ENCODE results near the gene LMLN. TPM values are rescaled to one million over a fixed set of nuclear protein-coding genes. Genes with fewer than 3 reads are reported as not detected.

LMLN gene
- total and polyA plus RNA-seq, 2 experiments from 2014 or later: 3.1 to 6.2 TPM

GRCh38 chr3:198071602-198072287, 111.7 kb downstream of the LMLN start:
- Histone ChIP-seq H3K9me3 (ENCODE audit: low read depth) (no peaks in the 10 kb centered on the region), H2AFZ (no peak overlapping the region), H3K4me3 (no peak overlapping the region), H3F3A (ENCODE audit: insufficient read depth) (0 out of 2 replicates have a peak, but pooled peaks cover 8% of the 10 kb centered on the region), H3K79me2 (ENCODE audit: insufficient read depth) (no peaks in the 10 kb centered on the region), H3K4me2 (ENCODE audit: unreplicated experiment) (no peak overlapping the region), H3K27ac (peak overlapping the region; percentile 25; the same call in 1 of the 2 replicates), H3K27me3 (replicated peaks; ENCODE audit: insufficient read depth) (peaks cover 71% of the 10 kb centered on the region), H3K36me3 (ENCODE audit: low read depth) (no peaks in the 10 kb centered on the region), H4K20me1 (ENCODE audit: insufficient read depth) (no peaks in the 10 kb centered on the region), H3K4me1 (ENCODE audit: insufficient read depth) (peaks cover 8% of the 10 kb centered on the region), H3K9me2 (ENCODE audit: insufficient read depth) (no peaks in the 10 kb centered on the region), H3K9ac (no peak overlapping the region)
- in situ Hi-C loops (cut with MboI): no loop called here
- no peak for TF ChIP-seq EZH2 (IDR thresholded peaks at IDR 0.05; ENCODE audit: insufficient read depth, poor library complexity, severe bottlenecking)
- no peak for TF ChIP-seq EZH2phosphoT487 (IDR thresholded peaks at IDR 0.05; ENCODE audit: insufficient read depth, low read depth)
- peak; percentile 99 for DNase-seq
- 18% methylated on average over 4 of the region's 4 CpGs for WGBS, 2 experiments (ENCODE audit: low coverage in 1 of 2, low lambda C conversion rate in 2 of 2, missing lambda C conversion rate in 2 of 2)

GRCh38 chr3:198076722-198077308, 116.8 kb downstream of the LMLN start:
- H3K9me2 ChIP-seq (ENCODE audit: insufficient read depth): no peaks in the 10 kb centered on the region
- H3K27me3 ChIP-seq (replicated peaks; ENCODE audit: insufficient read depth): peaks cover 85% of the 10 kb centered on the region

GRCh38 chr3:198079771-198080520, 119.9 kb downstream of the LMLN start:
- DNase-seq: peak; percentile 18
- peak; percentile 79 for TF ChIP-seq EZH2 (IDR thresholded peaks at IDR 0.05; ENCODE audit: insufficient read depth, poor library complexity, severe bottlenecking)
- TF ChIP-seq EZH2phosphoT487 (IDR thresholded peaks at IDR 0.05; ENCODE audit: insufficient read depth, low read depth): no peak
- H3K4me1 ChIP-seq (ENCODE audit: insufficient read depth): no peaks in the 10 kb centered on the region
- peak overlapping the region; percentile 74 for H2AFZ ChIP-seq
- H3K9me2 ChIP-seq (ENCODE audit: insufficient read depth): no peaks in the 10 kb centered on the region
- no peaks in the 10 kb centered on the region for H3K9me3 ChIP-seq (ENCODE audit: low read depth)
- peaks cover 82% of the 10 kb centered on the region for H3K27me3 ChIP-seq (replicated peaks; ENCODE audit: insufficient read depth)
- H3K36me3 ChIP-seq (ENCODE audit: low read depth): no peaks in the 10 kb centered on the region
- peak overlapping the region; percentile 69 for H3K4me2 ChIP-seq (ENCODE audit: unreplicated experiment)
- H3F3A ChIP-seq (ENCODE audit: insufficient read depth): no peaks in the 10 kb centered on the region
- H3K27ac ChIP-seq: no peak overlapping the region
- peak overlapping the region; percentile 58 for H3K4me3 ChIP-seq
- H3K9ac ChIP-seq: no peak overlapping the region
- H3K79me2 ChIP-seq (ENCODE audit: insufficient read depth): no peaks in the 10 kb centered on the region
- no peaks in the 10 kb centered on the region for H4K20me1 ChIP-seq (ENCODE audit: insufficient read depth)
- WGBS, 2 experiments (ENCODE audit: low coverage in 1 of 2, low lambda C conversion rate in 2 of 2, missing lambda C conversion rate in 2 of 2): 8 to 9% methylated on average over 31 to 42 of the region's 47 CpGs
- in situ Hi-C loops (cut with MboI): no loop called here

More at GRCh38 chr3:198076722-198077308, 116.8 kb downstream of the LMLN start:
- Histone ChIP-seq H4K20me1 (ENCODE audit: insufficient read depth) (no peaks in the 10 kb centered on the region), H2AFZ (no peak overlapping the region), H3F3A (ENCODE audit: insufficient read depth) (no peaks in the 10 kb centered on the region), H3K36me3 (ENCODE audit: low read depth) (no peaks in the 10 kb centered on the region), H3K79me2 (ENCODE audit: insufficient read depth) (no peaks in the 10 kb centered on the region), H3K4me1 (ENCODE audit: insufficient read depth) (peaks cover 3% of the 10 kb centered on the region; the same call in 1 of the 2 replicates), H3K27ac (no peak overlapping the region), H3K4me3 (no peak overlapping the region), H3K4me2 (ENCODE audit: unreplicated experiment) (no peak overlapping the region), H3K9me3 (ENCODE audit: low read depth) (no peaks in the 10 kb centered on the region), H3K9ac (no peak overlapping the region)
- in situ Hi-C loops (cut with MboI): no loop called here
- 46% methylated on average over 8 of the region's 8 CpGs for WGBS, 2 experiments (ENCODE audit: low coverage in 1 of 2, low lambda C conversion rate in 2 of 2, missing lambda C conversion rate in 2 of 2)
- no peak for TF ChIP-seq EZH2 (IDR thresholded peaks at IDR 0.05; ENCODE audit: insufficient read depth, poor library complexity, severe bottlenecking)
- TF ChIP-seq EZH2phosphoT487 (IDR thresholded peaks at IDR 0.05; ENCODE audit: insufficient read depth, low read depth): no peak
- no peak for DNase-seq

GRCh38 chr3:198080521-198081384, 120.7 kb downstream of the LMLN start:
- Histone ChIP-seq H3K9me3 (ENCODE audit: low read depth) (no peaks in the 10 kb centered on the region), H3K36me3 (ENCODE audit: low read depth) (no peaks in the 10 kb centered on the region), H4K20me1 (ENCODE audit: insufficient read depth) (no peaks in the 10 kb centered on the region), H3K4me3 (peak overlapping the region; percentile 58), H3K4me1 (ENCODE audit: insufficient read depth) (no peaks in the 10 kb centered on the region), H3K27ac (no peak overlapping the region), H3F3A (ENCODE audit: insufficient read depth) (no peaks in the 10 kb centered on the region), H3K4me2 (ENCODE audit: unreplicated experiment) (peak overlapping the region; percentile 69), H2AFZ (peak overlapping the region; percentile 74), H3K9me2 (ENCODE audit: insufficient read depth) (no peaks in the 10 kb centered on the region), H3K27me3 (replicated peaks; ENCODE audit: insufficient read depth) (peaks cover 80% of the 10 kb centered on the region), H3K79me2 (ENCODE audit: insufficient read depth) (no peaks in the 10 kb centered on the region), H3K9ac (no peak overlapping the region)
- in situ Hi-C loops (cut with MboI): no loop called here
- 3 to 4% methylated on average over 65 to 79 of the region's 86 CpGs for WGBS, 2 experiments (ENCODE audit: low coverage in 1 of 2, low lambda C conversion rate in 2 of 2, missing lambda C conversion rate in 2 of 2)
- no peak for TF ChIP-seq EZH2phosphoT487 (IDR thresholded peaks at IDR 0.05; ENCODE audit: insufficient read depth, low read depth)
- TF ChIP-seq EZH2 (IDR thresholded peaks at IDR 0.05; ENCODE audit: insufficient read depth, poor library complexity, severe bottlenecking): no peak
- peak; percentile 88 for DNase-seq
